ENCODE measurements around the gene NRIP1. TPM values are rescaled to one million over a fixed set of nuclear protein-coding genes. Genes with fewer than 3 reads are reported as not detected.
A peak's percentile ranks its signal among the peaks of the same experiment; 100 is the strongest.
"Not testable (repeated sequence)": the region's sequence is repeated elsewhere in the genome, so short reads cannot be mapped to it uniquely, and the experiment has no call there.

NRIP1 gene
- total and polyA plus RNA-seq, 2 of the 13 experiments (the other 11 are each of a cell fraction or from before 2014, with no cell fraction given) = 21.0 to 69.0 TPM

- TF ChIP-seq PITX1 (CRISPR knock-in tag; IDR thresholded peaks at IDR 0.05) = peak; percentile 95
- no peak for TF ChIP-seq ZNF563 (CRISPR knock-in tag; IDR thresholded peaks at IDR 0.05)
- no peak for TF ChIP-seq BCL3 (CRISPR knock-in tag; IDR thresholded peaks at IDR 0.05)
Measured at GRCh38 chr21:14942801-14943490, 121.9 kb downstream of the NRIP1 start (continued).

- DNase-seq (ENCODE audit: low spot score); CTCF ChIA-PET (ENCODE audit: low intra/inter-chr PET ratio, low total read pairs); H3K9me3 ChIP-seq (ENCODE audit: low read length); in situ Hi-C loops (cut with HindIII; ENCODE audit: extremely low pct_ligation_motif_present, low pct_unique_long_range_greater_than_20kb); FAIRE-seq; H4K20me1 ChIP-seq (ENCODE audit: insufficient read depth, low read length); H3K4me2 ChIP-seq (ENCODE audit: low read depth, low read length); H3K27ac ChIP-seq (ENCODE audit: extremely low read length, insufficient read depth, low read length); BruUV-seq (replicated peaks); H3K9ac ChIP-seq (ENCODE audit: insufficient read depth, low read depth, low read length); H3K79me2 ChIP-seq (ENCODE audit: insufficient read depth, low read length); ATAC-seq; H3K36me3 ChIP-seq (replicated peaks in 1 of 2; ENCODE audit: control insufficient read depth in 1 of 2, insufficient read depth in 2 of 2, low read length in 2 of 2); H3K4me3 ChIP-seq (replicated peaks in 1 of 3; ENCODE audit: insufficient read depth in 1 of 3, low read depth in 2 of 3, low read length in 3 of 3); H3K27me3 ChIP-seq (ENCODE audit: control insufficient read depth in 1 of 2, insufficient read depth in 2 of 2, low read length in 2 of 2); H2AFZ ChIP-seq (ENCODE audit: low read length); intact Hi-C loops (cut with micrococcal nuclease; ENCODE audit: unreplicated experiment); H3K4me1 ChIP-seq (ENCODE audit: insufficient read depth, low read length); POLR2A ChIA-PET; TF ChIP-seq FOXA1 (IDR thresholded peaks at IDR 0.05): not testable (repeated sequence)
- 80% methylated on average over 6 of the region's 13 CpGs for WGBS (ENCODE audit: low lambda C conversion rate)
- TF ChIP-seq FOXA1 (CRISPR knock-in tag; IDR thresholded peaks at IDR 0.05) (peak; percentile 54), ZNF281 (CRISPR knock-in tag; IDR thresholded peaks at IDR 0.05; ENCODE audit: borderline replicate concordance) (peak; percentile 75), FOXA3 (CRISPR knock-in tag; IDR thresholded peaks at IDR 0.05) (peak; percentile 35; the same call in 1 of the 2 replicates)
Measured at GRCh38 chr21:14927324-14927723, 137.5 kb downstream of the NRIP1 start.

Data from HepG2 (cell line).